SHP77 (cell line): ENCODE data around the gene SLC6A9.

ENCODE experiments used
- DNase-seq, 2 experiments: peaks; one replicate each; lab custom pipeline; 2025; lab: John Stamatoyannopoulos, UW

SLC6A9 gene

DNA sequence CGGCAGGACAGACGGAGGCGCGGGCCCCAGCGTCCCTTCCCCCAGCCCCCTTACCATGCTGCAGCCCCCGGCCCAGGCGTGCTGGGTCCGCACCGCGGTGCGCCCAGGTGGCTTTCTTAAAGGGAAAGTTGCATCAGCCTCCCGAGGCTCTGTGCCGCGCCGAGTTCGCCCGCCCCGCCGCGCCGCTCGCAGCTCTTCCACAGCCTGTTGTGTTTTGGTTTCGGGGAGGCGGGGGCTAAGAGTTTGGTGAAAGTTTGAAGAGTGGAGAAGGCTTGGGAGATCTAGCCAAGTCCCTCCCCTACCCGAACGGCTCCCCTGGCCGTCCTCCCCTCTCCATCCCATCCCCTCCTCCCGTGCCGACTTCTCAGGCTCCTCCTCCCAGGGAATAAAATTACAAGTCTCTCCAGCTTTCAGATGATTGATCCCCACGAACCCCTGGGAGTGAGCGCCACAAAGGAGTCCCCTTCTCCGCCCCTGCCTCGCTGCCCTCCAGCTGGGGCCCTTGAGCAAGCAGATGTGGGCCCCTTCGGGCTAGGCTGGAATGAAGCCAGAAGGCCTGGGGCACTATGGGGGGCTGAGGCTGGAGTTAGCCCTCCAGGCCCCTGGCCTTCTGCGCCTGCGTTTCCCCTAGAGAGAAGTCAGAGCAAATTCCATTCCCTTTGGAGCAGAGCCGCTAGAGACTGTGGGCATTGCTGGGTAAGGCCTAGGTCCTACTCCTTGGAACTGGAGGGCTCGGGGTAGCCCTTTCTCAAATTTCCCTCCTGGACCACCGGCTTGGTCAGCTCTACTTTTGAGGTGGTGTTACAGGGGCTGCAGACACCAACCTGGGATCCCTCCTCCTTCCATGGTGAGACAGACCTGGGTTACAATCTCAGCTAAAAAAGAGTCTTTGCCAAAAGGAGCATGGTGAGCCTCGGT is at the start of gene SLC6A9:
Gene SLC6A9, minus strand, starts transcription at position 211 of the 918 bp plus-strand sequence. CDS start 7,185 bp downstream, outside the sequence.
- DNase-seq = no peak

- DNase-seq = no peak
Measured at GRCh38 chr1:44079566-44079965, 48.3 kb upstream of the SLC6A9 start.

DNA sequence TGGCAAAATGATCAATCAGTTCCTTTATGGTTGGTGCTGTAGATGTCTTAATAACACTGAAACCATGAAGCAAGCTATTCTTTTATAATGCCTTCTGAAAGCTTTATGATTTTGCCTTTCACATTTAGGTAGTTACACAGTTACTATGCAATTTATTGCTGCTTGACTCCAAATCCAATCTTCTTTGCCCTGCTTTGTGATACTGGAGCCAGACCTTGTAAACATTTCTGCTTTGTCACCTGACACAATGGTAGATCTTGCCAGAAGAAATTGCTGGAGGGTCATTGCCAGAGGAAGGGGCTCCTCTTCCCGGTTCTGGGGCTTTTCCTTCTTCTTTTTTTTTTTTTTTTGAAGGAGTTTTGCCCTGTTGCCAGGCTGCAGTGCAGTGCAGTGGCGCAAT is 46.8 kb upstream of the SLC6A9 start:
- no peak for DNase-seq

GRCh38 chr1:44077421-44077820 is 46.2 kb upstream of the SLC6A9 start:
- DNase-seq = no peak

DNA sequence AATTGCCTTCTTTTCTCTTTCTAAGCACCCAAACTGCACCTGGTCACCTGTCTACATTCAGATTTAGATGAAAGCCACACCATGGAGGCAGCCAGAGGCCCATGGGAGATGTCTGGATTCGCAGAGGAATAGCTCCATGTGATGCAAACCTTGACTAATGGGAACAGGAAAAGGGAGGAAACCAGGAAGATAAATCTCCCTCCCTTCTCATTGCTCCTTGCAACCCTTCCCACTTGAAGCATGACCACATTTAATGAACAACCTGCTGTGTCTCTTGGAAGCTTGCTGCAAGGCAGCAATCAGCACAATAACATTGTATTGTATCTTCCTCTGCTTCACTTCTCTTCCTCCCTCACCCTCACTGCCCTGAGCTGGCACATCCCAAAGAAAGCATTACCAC is 44.8 kb upstream of the SLC6A9 start:
- DNase-seq = no peak

DNA sequence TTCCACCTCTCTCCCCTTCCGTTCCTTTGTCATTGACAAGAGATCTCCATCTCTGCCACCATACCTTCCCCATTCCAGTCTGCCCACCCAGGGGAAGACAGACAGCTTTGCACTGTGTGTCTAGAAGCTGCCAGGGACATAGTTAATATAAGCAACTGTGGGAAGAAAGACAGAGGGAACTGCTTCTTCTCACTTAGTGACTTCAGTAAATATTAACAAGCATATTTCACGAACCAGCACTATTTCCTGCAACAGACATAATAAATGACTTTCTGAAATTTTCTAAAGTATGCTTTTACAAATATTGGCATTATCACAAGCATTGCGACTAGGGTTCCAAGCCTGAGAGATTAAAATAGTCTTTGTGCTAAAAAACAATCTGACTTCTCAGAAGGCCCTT is 43.2 kb upstream of the SLC6A9 start:
- DNase-seq = no peak

- no peak for DNase-seq
Measured at GRCh38 chr1:44073528-44073927, 42.3 kb upstream of the SLC6A9 start.

DNA sequence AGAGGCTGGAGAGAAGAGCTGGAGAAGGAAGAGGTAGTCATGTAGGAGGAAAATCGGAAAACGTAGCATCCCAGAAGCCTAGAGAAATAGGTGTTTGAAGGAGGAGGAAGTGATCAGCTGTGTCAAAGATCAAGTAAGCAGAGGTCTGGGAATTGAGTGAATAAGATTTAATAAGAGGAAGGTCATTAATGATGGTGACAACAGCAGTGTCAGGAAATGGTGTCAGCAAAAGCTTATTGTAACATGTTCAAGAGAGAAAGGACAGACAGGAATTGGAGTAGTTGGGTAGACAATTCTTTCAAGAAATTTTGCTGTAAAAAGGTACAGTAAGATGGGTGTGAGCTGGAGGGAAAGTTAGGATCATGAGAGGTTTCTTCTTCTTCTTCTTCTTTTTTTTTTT is 41.6 kb upstream of the SLC6A9 start:
- DNase-seq = no peak

DNA sequence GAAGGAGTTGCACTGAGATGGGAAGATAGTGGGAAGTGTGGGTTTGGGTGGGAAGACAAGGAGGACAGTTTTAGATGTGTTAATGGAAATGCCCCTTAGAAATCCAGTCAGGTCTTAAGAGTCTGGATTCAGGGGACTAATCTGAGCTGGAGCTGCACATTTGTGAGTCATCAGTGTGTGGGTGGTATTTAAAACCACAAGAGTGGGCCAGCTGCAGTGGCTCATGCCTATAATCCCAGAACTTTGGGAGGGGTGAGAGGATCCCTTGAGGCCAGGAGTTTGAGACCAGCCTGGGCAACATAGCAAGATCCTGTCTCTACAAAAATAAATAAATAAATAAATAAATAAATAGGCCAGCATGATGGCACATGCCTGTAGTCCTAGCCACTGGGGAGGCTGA is 40.9 kb upstream of the SLC6A9 start:
- DNase-seq = no peak

DNA sequence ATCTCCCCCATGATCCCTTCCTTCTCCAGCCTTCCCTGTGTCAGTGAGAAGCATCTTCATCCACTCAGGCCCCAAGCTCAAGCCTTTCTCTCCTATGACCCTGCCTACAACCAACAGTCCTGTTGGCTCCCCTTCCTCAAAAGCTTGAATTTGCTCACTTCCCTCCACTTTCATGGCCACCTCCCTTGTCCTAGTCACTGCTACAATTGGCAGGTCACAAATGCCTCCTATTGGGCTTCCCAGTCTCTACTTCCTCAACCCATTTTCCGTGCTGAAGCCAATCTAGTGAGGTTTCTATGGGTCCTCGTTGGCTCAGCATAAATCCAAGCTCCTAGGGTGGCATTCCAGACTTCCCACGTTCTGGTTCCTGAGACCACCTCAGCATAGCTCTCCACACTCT is 40.2 kb upstream of the SLC6A9 start:
- DNase-seq = no peak

GRCh38 chr1:44068442-44068921 is 37.2 kb upstream of the SLC6A9 start:
- DNase-seq = no peak

GRCh38 chr1:44067266-44068250 is 36.3 kb upstream of the SLC6A9 start:
- DNase-seq = no peak

DNA sequence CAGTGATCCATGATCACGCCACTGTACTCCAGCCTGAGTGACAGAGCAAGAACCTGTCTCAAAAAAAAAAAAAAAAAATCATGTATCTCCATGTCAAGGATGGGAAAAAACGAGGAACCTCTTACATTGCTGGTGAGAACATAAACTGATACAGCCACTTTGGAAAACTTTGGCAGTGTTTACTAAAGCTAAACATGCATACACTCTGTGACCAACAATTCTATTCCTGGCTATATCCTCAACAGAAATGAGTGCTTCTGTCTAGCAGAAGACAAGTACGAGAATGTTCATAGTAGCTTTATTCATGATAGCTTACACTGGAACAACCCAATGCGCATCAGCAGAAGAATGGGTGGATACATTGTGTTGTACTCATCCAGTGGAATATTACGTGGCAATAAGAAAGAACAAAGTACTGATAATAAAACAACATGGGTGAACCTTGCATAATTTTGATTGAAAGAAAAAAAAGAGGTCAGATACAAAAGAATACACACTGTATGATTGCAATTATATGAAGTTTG is 31.5 kb upstream of the SLC6A9 start:
- no peak for DNase-seq

- no peak for DNase-seq
Measured at GRCh38 chr1:44061857-44062256, 30.6 kb upstream of the SLC6A9 start.

GRCh38 chr1:44060830-44061267 is 29.6 kb upstream of the SLC6A9 start:
- DNase-seq = no peak

DNA sequence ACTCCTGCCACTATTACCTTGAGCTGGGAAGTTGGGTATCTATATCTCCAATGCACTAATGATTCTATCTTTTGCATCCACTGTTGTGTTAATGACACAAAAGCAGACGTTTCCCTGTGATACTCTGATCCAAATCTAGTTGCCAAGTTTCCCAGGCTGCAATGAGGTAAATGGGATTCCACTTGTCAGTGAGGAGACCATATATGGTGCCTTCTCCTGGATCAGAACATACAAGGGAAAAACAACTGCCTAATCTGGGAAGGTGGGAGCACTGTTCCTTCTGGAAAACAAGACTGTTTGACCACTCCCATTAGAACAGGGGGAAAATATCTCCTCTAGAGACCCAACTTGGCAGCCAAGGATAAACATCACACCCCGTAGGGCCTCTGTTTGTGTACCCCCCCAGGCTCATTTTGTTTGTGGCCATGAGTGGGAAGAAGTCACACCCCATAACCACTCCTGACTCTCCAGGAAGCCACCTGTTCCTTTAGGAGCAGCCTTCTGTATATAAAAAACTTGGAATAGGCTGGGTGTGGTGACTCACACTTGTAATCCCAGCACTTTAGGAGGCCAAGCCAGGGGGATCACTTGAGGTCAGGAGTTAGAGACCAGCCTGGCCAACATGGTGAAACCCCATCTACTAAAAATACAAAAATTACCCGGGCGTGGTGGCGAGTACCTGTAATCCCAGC is 28.5 kb upstream of the SLC6A9 start:
- DNase-seq = no peak

GRCh38 chr1:44059212-44059611 is 27.9 kb upstream of the SLC6A9 start:
- no peak for DNase-seq

DNA sequence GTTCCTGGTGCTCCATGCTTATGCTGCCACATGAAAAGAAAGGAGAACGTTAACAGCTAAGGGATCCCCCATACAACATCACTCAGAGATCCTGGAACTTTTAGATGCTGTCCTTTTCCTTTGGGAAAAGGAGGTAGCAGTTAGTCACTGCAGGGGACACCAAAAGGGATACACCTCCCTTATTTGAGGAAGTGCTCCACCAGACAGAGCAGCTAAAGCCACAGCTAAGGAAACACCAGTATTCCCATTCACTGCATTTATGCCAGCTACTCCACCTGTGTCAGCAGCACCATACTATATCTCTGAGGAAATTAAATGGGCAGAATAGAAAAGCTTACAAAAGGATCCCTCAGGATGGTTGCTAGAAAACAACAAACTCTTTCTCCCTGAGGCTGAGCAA is 26.0 kb upstream of the SLC6A9 start:
- no peak for DNase-seq

- DNase-seq = no peak
Measured at GRCh38 chr1:44053394-44053793, 22.1 kb upstream of the SLC6A9 start.

GRCh38 chr1:44050261-44050660 is 19.0 kb upstream of the SLC6A9 start:
- DNase-seq = no peak

- DNase-seq = no peak
Measured at GRCh38 chr1:44049839-44050238, 18.6 kb upstream of the SLC6A9 start.
